ENCODE results near the gene RIMBP3C.
"Not testable (repeated sequence)": the region's sequence is repeated elsewhere in the genome, so short reads cannot be mapped to it uniquely, and the experiment has no call there.

Gene RIMBP3C, protein sequence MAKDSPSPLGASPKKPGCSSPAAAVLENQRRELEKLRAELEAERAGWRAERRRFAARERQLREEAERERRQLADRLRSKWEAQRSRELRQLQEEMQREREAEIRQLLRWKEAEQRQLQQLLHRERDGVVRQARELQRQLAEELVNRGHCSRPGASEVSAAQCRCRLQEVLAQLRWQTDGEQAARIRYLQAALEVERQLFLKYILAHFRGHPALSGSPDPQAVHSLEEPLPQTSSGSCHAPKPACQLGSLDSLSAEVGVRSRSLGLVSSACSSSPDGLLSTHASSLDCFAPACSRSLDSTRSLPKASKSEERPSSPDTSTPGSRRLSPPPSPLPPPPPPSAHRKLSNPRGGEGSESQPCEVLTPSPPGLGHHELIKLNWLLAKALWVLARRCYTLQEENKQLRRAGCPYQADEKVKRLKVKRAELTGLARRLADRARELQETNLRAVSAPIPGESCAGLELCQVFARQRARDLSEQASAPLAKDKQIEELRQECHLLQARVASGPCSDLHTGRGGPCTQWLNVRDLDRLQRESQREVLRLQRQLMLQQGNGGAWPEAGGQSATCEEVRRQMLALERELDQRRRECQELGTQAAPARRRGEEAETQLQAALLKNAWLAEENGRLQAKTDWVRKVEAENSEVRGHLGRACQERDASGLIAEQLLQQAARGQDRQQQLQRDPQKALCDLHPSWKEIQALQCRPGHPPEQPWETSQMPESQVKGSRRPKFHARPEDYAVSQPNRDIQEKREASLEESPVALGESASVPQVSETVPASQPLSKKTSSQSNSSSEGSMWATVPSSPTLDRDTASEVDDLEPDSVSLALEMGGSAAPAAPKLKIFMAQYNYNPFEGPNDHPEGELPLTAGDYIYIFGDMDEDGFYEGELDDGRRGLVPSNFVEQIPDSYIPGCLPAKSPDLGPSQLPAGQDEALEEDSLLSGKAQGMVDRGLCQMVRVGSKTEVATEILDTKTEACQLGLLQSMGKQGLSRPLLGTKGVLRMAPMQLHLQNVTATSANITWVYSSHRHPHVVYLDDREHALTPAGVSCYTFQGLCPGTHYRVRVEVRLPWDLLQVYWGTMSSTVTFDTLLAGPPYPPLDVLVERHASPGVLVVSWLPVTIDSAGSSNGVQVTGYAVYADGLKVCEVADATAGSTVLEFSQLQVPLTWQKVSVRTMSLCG (N-terminal part only)

DNA sequence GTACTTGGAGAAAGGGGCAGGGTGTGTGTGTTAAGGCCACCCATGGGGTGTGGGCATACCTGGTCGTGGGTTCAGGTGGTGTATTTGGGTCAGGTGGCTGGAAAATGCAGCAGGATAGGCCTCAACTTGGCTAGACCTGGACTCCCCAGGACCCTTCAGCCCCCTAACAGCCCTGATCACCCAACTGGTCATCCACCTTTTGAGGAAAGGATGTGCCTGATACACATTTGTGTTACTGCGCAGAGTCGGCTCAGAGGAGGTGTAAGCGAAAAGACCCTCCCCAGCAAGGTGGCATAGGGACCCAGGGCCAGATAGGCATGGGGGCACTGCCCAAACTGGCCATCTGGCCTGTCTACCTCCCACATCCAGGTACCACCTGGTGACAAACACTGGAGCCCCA lies at the start of gene RIMBP3C:
Gene RIMBP3C (minus strand): TSS at position 101 of the 400 bp plus-strand sequence. CDS start 485 bp downstream, outside the sequence.
- not testable (repeated sequence) for H3K36me3 Mint-ChIP-seq (ENCODE audit: low read depth); H3K27me3 Mint-ChIP-seq

DNA sequence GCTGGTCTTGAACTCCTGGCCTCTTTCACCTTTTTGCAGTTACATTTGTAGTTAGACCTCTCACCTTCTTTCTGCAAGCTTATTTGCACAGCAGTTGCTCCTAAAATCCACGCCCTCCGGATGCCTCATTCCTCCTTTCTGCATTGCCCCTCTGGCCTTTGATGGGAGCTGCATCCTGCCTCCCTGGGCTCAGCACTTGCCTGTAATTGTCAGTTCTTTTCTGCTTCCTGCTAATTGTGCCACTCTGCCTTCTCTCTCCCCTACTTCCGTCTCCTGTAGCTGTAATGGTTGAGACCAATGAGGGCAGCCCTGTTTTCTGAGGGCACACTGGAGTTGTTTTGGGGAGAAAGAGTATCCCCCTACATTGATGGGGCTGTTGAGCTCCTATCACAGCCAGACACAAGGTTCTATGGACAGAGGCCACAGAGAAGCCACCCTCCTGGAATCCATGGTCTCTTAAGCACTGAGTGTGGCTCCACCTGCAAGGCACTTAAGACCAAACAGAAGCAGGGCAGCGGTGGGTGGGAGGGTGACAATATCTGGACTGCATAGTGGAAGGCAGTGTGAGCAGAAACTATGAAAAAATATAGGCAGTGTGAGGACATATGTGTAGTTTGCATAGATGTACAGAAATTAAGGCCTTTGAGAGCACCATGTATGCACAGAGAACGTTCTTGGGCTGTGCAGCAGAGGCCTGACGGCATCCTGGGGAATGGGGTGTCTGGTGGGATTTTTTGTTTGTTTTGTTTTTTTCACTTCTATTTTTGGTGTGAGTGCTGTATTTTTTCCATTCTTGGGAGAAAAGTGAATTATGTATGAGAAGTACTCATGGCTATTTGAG lies 48.0 kb upstream of the RIMBP3C start:
- Mint-ChIP-seq H3K36me3 (ENCODE audit: low read depth) (peaks cover 45% of the 10 kb centered on the region), H3K27me3 (no peaks in the 10 kb centered on the region), H3K27ac (peak overlapping the region; percentile 24), H3K4me1 (ENCODE audit: low read depth) (peaks cover 27% of the 10 kb centered on the region), H3K9me3 (no peaks in the 10 kb centered on the region), H3K4me3 (no peak overlapping the region)

More for the DNA sequence above, at the start of gene RIMBP3C:
- not testable (repeated sequence) for H3K27ac Mint-ChIP-seq; H3K4me3 Mint-ChIP-seq; H3K9me3 Mint-ChIP-seq; H3K4me1 Mint-ChIP-seq (ENCODE audit: low read depth)

DNA sequence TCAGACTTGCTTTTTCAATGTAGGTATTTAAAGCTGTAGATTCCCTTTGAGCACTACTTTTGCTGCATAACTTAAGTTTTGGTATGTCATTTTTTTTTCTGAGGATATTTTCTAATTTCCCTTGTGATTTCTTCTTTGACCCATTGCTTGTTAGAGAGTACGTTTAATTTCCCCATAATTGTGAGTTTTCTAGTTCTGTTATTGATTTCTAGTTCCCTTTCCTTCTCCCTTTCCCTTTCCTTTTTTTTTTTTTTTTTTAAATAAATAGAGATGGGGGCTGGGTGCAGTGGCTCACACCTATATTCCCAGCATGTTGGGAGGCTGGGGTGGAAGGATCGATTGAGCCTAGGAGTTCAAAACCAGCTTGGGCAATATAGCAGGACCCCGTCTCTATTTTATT lies 47.0 kb upstream of the RIMBP3C start:
- peak overlapping the region; percentile 13 for H3K27ac Mint-ChIP-seq
- H3K4me3 Mint-ChIP-seq = no peak overlapping the region
- no peaks in the 10 kb centered on the region for H3K9me3 Mint-ChIP-seq
- H3K27me3 Mint-ChIP-seq = no peaks in the 10 kb centered on the region
- H3K4me1 Mint-ChIP-seq (ENCODE audit: low read depth) = peaks cover 37% of the 10 kb centered on the region
- peaks cover 55% of the 10 kb centered on the region for H3K36me3 Mint-ChIP-seq (ENCODE audit: low read depth)

DNA sequence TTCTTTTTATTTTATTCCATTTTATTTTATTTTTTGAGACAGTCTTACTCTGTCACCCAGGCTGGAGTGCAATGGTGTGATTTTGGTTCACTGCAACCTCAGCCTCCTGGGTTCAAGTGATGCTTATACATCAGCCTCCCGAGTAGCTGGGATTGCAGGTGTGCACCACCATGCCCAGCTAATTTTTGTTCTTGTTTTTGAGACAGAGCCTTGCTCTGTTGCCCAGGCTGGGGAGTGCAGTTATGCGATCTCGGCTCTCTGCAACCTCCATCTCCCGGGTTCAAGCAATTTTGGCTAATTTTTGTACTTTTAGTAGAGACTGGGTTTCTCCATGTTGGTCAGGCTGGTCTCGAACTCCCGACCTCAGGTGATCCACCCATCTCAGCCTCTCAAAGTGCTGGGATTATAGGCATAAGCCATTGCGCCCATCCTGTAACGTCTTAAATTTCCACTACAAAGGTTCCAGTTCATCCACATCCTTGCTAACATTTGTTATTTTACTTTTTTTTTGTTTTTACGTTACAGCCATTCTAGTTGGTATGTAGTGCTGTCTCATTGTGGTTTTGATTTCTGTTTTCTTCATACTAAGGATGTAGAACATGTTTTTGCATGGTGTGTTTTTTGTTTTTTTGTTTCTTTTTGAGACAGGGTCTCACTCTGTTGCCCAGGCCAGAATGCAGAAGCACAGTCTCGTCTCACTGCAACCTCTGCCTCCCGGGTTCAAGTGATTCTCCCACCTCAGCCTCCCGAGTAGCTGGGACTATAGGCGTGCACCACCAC lies 45.3 kb upstream of the RIMBP3C start:
- Mint-ChIP-seq H3K36me3 (ENCODE audit: low read depth) (peaks cover 56% of the 10 kb centered on the region), H3K4me1 (ENCODE audit: low read depth) (peaks cover 43% of the 10 kb centered on the region)
- not testable (repeated sequence) for H3K27ac Mint-ChIP-seq, H3K27me3 Mint-ChIP-seq, H3K9me3 Mint-ChIP-seq, H3K4me3 Mint-ChIP-seq

GRCh38 chr22:21594865-21595452 lies 43.7 kb upstream of the RIMBP3C start:
- Mint-ChIP-seq H3K9me3 (no peaks in the 10 kb centered on the region), H3K36me3 (ENCODE audit: low read depth) (peaks cover 63% of the 10 kb centered on the region), H3K27me3 (no peaks in the 10 kb centered on the region), H3K4me3 (no peak overlapping the region), H3K27ac (no peak overlapping the region), H3K4me1 (ENCODE audit: low read depth) (peaks cover 59% of the 10 kb centered on the region)

DNA sequence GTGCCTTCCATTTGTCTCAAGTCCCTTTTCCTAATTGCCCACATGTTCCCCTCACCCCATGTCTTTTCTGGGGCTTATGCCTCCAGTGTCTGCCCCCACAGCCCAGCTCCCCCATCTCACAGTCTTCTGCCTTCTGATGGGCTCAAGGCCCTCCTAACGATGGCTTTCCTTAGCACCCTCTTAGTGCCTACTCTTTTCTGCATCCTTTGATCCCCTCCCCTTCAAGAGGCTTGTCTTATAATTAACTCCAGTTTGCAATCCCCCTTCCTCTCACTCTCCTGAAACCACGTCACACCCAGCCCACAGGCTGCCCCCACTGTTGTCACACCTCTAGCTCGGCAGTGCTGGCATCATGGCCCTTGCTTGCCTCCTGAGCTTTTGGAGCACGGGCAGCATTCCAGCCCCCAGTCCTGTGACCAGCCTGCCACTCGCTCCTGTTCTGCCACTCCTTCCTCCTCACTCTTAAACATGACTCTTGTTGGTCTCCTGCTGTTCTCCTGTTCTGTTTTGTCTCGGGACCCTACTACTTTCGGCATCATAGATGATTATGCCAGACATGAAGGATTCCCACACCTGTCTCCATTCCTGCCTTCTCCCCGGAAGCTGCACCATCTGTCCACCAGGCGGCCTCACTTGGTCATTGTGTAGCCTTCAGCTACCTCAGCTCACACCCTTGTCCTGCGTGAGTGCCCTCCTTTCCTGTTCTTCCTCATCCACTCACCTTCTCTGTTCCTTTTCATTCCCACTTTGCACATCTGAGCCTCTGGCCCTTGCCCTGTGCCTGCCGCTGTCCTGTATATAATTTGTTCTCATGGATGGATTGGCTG lies 42.4 kb upstream of the RIMBP3C start:
- peaks cover 57% of the 10 kb centered on the region for H3K36me3 Mint-ChIP-seq (ENCODE audit: low read depth)
- H3K4me1 Mint-ChIP-seq (ENCODE audit: low read depth) = peaks cover 62% of the 10 kb centered on the region
- no peak overlapping the region for H3K4me3 Mint-ChIP-seq
- peak overlapping the region; percentile 66 for H3K27ac Mint-ChIP-seq
- no peaks in the 10 kb centered on the region for H3K27me3 Mint-ChIP-seq
- H3K9me3 Mint-ChIP-seq = no peaks in the 10 kb centered on the region

DNA sequence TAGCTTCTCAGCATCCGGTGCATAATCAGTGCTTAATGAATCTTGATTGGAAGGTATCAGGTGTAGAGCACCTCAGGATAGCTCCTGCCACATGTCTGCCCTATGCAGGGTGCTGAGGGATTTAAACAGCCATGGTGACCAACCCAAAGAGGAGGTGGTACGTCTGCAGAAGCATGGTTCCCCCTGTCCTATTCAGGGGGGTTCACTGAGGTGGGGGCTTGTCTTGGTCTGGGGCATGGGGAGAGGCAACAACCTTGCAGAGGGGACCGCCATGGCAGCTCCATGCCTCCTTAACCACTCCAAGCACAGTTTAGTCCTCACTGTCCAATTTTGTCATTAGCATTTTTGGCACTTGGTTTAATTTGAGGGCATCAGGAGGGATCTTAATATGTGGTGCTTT lies 41.2 kb upstream of the RIMBP3C start:
- Mint-ChIP-seq H3K4me1 (ENCODE audit: low read depth) (peaks cover 68% of the 10 kb centered on the region), H3K27me3 (no peaks in the 10 kb centered on the region), H3K27ac (peak overlapping the region; percentile 58), H3K36me3 (ENCODE audit: low read depth) (peaks cover 52% of the 10 kb centered on the region), H3K9me3 (no peaks in the 10 kb centered on the region), H3K4me3 (no peak overlapping the region)

GRCh38 chr22:21591695-21592094 lies 40.4 kb upstream of the RIMBP3C start:
- peak overlapping the region; percentile 28 for H3K27ac Mint-ChIP-seq
- H3K9me3 Mint-ChIP-seq = no peaks in the 10 kb centered on the region
- H3K27me3 Mint-ChIP-seq = no peaks in the 10 kb centered on the region
- H3K36me3 Mint-ChIP-seq (ENCODE audit: low read depth) = peaks cover 50% of the 10 kb centered on the region
- H3K4me1 Mint-ChIP-seq (ENCODE audit: low read depth) = peaks cover 76% of the 10 kb centered on the region
- H3K4me3 Mint-ChIP-seq = no peak overlapping the region

GRCh38 chr22:21590809-21591641 lies 39.8 kb upstream of the RIMBP3C start:
- peaks cover 48% of the 10 kb centered on the region for H3K36me3 Mint-ChIP-seq (ENCODE audit: low read depth)
- H3K27ac Mint-ChIP-seq = peak overlapping the region; percentile 65

GRCh38 chr22:21589396-21589795 lies 38.1 kb upstream of the RIMBP3C start:
- H3K36me3 Mint-ChIP-seq (ENCODE audit: low read depth) = peaks cover 43% of the 10 kb centered on the region
- H3K27me3 Mint-ChIP-seq = no peaks in the 10 kb centered on the region
- H3K27ac Mint-ChIP-seq = peak overlapping the region; percentile 27
- peaks cover 90% of the 10 kb centered on the region for H3K4me1 Mint-ChIP-seq (ENCODE audit: low read depth)
- no peak overlapping the region for H3K4me3 Mint-ChIP-seq
- H3K9me3 Mint-ChIP-seq = no peaks in the 10 kb centered on the region

More at GRCh38 chr22:21590809-21591641, 39.8 kb upstream of the RIMBP3C start:
- Mint-ChIP-seq H3K9me3 (no peaks in the 10 kb centered on the region), H3K4me1 (ENCODE audit: low read depth) (peaks cover 77% of the 10 kb centered on the region), H3K4me3 (no peak overlapping the region), H3K27me3 (no peaks in the 10 kb centered on the region)

DNA sequence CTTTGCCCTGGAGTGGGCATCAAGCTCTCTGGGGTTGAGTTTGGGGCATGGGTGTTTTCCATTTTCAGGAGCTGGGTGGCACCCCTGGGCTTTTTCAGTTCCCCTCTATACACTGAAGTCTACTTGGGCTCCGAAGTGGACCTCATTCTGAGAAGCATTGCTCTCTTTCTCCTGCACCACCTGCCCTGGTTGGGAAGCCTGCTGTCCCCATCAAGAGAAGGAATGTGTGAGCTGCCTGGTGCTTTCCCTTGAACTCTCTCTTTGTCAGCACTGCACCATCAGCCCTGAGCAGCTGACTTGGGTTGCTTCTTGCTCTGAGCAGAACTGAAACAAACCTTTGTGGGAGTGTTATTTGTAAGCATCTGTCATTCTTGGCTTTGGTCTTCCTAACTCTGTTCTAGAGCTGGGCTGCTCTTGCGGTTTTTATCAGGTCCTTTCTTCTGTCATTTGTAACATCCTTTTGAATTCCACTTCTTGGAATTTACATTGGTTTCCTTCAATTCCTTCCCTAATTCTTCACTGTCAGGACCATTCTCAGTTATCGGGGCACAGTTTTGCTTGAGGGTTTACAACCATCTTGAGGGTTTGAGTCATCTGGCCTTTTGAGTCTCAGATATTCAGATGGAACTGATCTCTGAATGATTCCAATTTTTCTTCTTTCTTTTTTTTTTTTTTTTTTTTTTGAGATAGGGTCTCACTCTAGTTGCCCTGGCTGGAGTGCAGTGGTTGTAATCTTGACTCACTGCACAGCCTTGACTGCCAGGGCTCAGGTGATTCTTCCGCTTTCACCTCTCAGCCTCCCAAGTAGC lies 36.7 kb upstream of the RIMBP3C start:
- peaks cover 83% of the 10 kb centered on the region for H3K4me1 Mint-ChIP-seq (ENCODE audit: low read depth)
- H3K27me3 Mint-ChIP-seq = no peaks in the 10 kb centered on the region
- peak overlapping the region; percentile 35 for H3K4me3 Mint-ChIP-seq
- no peaks in the 10 kb centered on the region for H3K9me3 Mint-ChIP-seq
- H3K27ac Mint-ChIP-seq = peak overlapping the region; percentile 93
- peaks cover 29% of the 10 kb centered on the region for H3K36me3 Mint-ChIP-seq (ENCODE audit: low read depth)
